GM12874 (cell line): ENCODE measurements around the gene CHAC1.

Source experiments
- TF ChIP-seq, protein P1 (sequence below): IDR thresholded peaks from 2 replicates; pipeline ENCODE4 v1.5.1; 2011; ENCODE audit warnings: low read depth, mild to moderate bottlenecking, control low read depth, low read length, moderate library complexity; ENCODE audit not compliant: insufficient read depth

CHAC1 gene

GRCh38 chr15:40941528-40942336 lies 11.5 kb upstream of the CHAC1 start:
- TF ChIP-seq, protein P1, sequence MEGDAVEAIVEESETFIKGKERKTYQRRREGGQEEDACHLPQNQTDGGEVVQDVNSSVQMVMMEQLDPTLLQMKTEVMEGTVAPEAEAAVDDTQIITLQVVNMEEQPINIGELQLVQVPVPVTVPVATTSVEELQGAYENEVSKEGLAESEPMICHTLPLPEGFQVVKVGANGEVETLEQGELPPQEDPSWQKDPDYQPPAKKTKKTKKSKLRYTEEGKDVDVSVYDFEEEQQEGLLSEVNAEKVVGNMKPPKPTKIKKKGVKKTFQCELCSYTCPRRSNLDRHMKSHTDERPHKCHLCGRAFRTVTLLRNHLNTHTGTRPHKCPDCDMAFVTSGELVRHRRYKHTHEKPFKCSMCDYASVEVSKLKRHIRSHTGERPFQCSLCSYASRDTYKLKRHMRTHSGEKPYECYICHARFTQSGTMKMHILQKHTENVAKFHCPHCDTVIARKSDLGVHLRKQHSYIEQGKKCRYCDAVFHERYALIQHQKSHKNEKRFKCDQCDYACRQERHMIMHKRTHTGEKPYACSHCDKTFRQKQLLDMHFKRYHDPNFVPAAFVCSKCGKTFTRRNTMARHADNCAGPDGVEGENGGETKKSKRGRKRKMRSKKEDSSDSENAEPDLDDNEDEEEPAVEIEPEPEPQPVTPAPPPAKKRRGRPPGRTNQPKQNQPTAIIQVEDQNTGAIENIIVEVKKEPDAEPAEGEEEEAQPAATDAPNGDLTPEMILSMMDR: peak; percentile 70

DNA sequence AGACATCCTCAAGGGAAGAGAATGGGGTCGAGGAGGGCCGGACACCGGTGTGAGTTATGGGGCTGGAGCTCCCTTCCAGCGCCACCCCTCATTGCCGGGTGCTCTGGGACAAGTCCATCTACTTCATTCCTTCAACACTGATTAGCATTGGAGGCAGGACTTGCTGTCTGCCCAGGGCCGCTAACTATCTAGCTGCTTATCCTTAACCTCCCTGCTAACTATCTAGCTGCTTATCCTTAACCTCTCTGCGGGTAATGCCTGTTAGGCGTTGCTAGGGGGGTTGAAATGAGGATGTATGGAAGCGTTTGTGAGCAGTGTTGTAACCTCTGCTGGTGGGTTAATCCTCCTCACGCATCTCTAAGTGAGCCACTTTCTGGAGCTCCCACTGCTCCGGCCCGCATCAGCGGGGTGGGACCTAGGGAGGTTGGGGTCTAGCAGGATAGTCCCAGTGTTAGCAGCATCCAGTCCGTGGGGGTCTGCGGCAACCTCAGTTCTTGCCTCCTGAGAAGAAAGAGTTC lies 10.9 kb upstream of the CHAC1 start:
- TF ChIP-seq, protein P1: no peak

DNA sequence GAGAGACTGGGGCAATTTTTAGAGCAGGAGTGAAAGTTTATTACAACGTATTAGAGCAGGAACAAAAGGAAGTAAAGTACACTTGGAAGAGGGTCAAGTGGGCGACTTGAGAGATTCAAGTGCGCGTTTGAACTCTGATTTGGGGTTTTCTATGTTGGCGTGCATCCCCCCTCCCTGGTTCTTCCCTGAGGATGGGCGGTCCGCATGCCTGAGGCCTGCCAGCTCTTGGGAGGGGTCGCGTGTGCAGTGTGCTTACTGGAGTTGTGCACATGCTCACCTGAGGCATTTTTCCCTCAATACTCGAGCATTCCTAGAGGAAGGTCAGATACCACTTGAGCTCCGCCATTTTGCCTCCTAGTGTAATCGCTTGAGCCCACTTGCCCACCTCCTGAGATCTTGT lies 10.4 kb upstream of the CHAC1 start:
- TF ChIP-seq, protein P1: no peak

DNA sequence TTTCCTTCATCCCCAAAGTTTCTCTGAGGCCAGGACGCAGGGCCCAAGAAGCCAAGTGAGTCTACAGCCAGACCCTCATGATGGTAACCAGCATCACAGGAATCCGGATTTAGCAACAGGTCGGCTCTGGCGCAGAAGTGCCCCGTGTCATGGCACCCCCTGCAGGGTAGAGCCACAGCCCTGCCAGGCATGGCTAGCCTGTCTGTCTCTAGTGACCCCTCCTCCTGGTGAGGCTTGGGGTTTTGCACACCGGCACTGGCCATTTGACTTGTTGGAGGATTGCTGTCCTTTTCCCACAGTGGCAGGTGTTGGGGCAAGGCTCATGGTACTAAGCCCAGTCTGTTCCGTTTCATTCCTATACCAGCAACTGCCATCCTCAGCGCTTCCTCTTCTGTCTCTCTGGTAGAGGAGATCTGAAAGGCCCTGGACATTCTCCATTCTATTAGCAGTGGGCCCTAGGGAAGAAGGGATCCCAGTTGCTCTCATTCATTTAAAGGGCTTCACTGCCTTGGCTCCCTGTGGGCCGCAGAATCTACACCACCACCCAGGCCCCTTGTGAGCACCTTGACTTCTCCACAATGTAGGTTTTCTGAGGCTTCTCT lies 9.4 kb upstream of the CHAC1 start:
- TF ChIP-seq, protein P1: no peak

DNA sequence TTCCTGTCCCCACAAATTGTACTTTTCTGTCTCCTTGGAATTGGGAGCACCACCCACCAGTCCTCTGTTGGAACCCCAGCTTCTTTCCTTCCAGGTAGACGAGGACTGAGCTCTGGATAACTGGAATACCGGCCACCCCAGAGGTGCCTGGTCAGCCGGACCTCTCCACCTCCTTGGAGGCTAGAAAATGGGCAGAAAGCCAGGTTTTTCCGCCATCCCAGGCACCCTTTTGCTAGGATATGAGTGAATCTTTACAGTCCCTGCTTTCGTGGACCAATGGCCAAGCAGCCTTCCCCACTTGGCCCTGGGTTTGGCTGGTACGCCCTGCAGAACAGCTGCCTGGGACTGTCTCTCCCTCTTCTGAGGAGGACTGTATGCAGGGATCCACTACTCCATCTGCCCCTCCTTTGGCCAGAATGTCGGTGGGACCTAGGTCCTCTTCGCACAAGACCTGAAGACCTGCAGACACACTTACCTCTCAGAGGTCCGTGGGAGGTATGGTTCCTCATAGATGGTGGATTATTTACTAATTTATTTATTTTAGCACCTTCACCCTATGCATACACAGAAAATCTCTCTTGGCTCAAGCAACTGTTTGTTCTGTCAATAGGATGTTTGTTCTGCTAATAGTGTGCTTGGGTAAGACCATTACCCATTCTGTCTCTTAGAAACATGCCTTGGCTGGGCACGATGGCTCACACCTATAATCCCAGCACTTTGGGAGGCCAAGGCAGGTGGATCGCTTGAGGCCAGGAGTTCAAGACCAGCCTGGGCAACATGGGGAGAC lies 8.6 kb upstream of the CHAC1 start:
- TF ChIP-seq, protein P1: no peak

- TF ChIP-seq, protein P1: no peak
Measured at GRCh38 chr15:40948706-40949473, 4.4 kb upstream of the CHAC1 start.
